Loucy (cell line): ENCODE data around the gene RHEX.

Experiments
- H2AFZ ChIP-seq: fragments of 200-600 bp; sonication (generic); 2 replicates; pipeline ENCODE4 v1.6.0; 2016; ENCODE audit warnings: antibody characterized with exemption, mild to moderate bottlenecking, low read length, moderate library complexity
- H3F3A ChIP-seq: fragments of 200-600 bp; 2 replicates; pipeline ENCODE4 v1.6.0; 2016; ENCODE audit warnings: antibody characterized with exemption, low read depth, mild to moderate bottlenecking
- H3K27me3 ChIP-seq: fragments of 200-600 bp; sonication (generic); 2 replicates; pipeline ENCODE4 v1.6.1; 2014; ENCODE audit warnings: low read length, mild to moderate bottlenecking; ENCODE audit not compliant: insufficient read depth, poor library complexity, severe bottlenecking
- H3K36me3 ChIP-seq: fragments of 200-600 bp; sonication (generic); 2 replicates; pipeline ENCODE4 v1.6.1; 2016; ENCODE audit warnings: low read length; ENCODE audit not compliant: insufficient read depth
- H3K4me1 ChIP-seq: fragments of 200-600 bp; sonication (generic); 2 replicates; pipeline ENCODE4 v1.5.1; 2014; ENCODE audit warnings: low read length, mild to moderate bottlenecking; ENCODE audit not compliant: insufficient read depth, poor library complexity, severe bottlenecking
- H3K4me2 ChIP-seq: fragments of 200-600 bp; sonication (generic); 2 replicates; pipeline ENCODE4 v1.6.0; 2014; ENCODE audit warnings: antibody characterized with exemption, low read length, low read depth, mild to moderate bottlenecking; ENCODE audit not compliant: poor library complexity, severe bottlenecking
- H3K4me3 ChIP-seq: fragments of 200-600 bp; sonication (generic); 2 replicates; pipeline ENCODE4 v1.5.1; 2014; ENCODE audit warnings: low read length, mild to moderate bottlenecking, mixed read lengths; ENCODE audit not compliant: poor library complexity, severe bottlenecking
- H3K79me2 ChIP-seq: fragments of 200-600 bp; sonication (generic); 2 replicates; pipeline ENCODE4 v1.6.1; 2014; ENCODE audit warnings: low read length; ENCODE audit not compliant: insufficient read depth
- H3K9ac ChIP-seq: fragments of 200-600 bp; sonication (generic); 2 replicates; pipeline ENCODE4 v1.6.0; 2014; ENCODE audit warnings: mild to moderate bottlenecking, low read depth, low read length, moderate library complexity; ENCODE audit not compliant: poor library complexity, severe bottlenecking
- H3K9me2 ChIP-seq: fragments of 200-600 bp; sonication (generic); replicated peaks from 2 replicates; pipeline ENCODE4 v1.6.1; 2016; ENCODE audit warnings: low read depth, low read length, mixed read lengths
- H3K9me3 ChIP-seq: fragments of 200-600 bp; sonication (generic); 2 replicates; pipeline ENCODE4 v1.6.1; 2014; ENCODE audit warnings: mild to moderate bottlenecking, antibody characterized with exemption, low read length, low read depth; ENCODE audit not compliant: insufficient read depth
- H4K20me1 ChIP-seq: fragments of 200-600 bp; sonication (generic); 2 replicates; pipeline ENCODE4 v1.6.0; 2014; ENCODE audit warnings: antibody characterized with exemption, low read length, mild to moderate bottlenecking; ENCODE audit not compliant: insufficient read depth, poor library complexity, severe bottlenecking
- EZH2phosphoT487 ChIP-seq: fragments of 200-600 bp; IDR thresholded peaks from 2 replicates; pipeline ENCODE4 v1.6.1; 2018; ENCODE audit warnings: antibody characterized with exemption, mild to moderate bottlenecking, moderate library complexity, borderline replicate concordance
- TF ChIP-seq, protein P1 (sequence below): fragments of 200-600 bp; sonication (generic); conservative IDR thresholded peaks from 2 replicates; pipeline ENCODE4 v1.5.1; 2014; ENCODE audit warnings: mild to moderate bottlenecking, antibody characterized with exemption, low read length

Gene RHEX

DNA sequence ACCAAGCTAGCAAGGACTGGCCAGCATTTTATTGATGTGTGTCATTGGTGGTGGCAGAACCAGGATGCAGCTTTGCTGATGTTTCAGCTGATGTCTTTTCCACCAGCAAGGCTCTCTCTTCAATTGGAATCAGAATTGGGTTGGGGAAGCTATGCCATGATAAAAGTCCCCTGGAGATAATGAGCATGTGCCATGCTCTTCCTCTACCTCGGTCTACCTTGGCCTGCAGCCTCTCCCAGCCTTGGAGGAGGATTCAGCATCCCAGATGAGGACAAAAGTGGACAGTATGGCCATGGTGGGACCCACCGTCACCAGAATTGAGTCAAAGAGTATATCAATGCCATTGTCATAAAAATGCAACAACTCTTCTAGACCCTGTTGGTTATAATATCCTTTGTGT lies 55.7 kb downstream of the RHEX start:
- Histone ChIP-seq H3K4me3 (no peak overlapping the region), H3F3A (no peaks in the 10 kb centered on the region), H3K9me3 (no peaks in the 10 kb centered on the region), H4K20me1 (no peaks in the 10 kb centered on the region), H3K27me3 (no peaks in the 10 kb centered on the region), H3K36me3 (no peaks in the 10 kb centered on the region), H2AFZ (no peak overlapping the region), H3K4me2 (no peak overlapping the region), H3K9me2 (no peaks in the 10 kb centered on the region), H3K4me1 (peaks cover 15% of the 10 kb centered on the region), H3K79me2 (no peaks in the 10 kb centered on the region), H3K9ac (no peak overlapping the region)
- no peak for TF ChIP-seq EZH2phosphoT487
- TF ChIP-seq, protein P1, sequence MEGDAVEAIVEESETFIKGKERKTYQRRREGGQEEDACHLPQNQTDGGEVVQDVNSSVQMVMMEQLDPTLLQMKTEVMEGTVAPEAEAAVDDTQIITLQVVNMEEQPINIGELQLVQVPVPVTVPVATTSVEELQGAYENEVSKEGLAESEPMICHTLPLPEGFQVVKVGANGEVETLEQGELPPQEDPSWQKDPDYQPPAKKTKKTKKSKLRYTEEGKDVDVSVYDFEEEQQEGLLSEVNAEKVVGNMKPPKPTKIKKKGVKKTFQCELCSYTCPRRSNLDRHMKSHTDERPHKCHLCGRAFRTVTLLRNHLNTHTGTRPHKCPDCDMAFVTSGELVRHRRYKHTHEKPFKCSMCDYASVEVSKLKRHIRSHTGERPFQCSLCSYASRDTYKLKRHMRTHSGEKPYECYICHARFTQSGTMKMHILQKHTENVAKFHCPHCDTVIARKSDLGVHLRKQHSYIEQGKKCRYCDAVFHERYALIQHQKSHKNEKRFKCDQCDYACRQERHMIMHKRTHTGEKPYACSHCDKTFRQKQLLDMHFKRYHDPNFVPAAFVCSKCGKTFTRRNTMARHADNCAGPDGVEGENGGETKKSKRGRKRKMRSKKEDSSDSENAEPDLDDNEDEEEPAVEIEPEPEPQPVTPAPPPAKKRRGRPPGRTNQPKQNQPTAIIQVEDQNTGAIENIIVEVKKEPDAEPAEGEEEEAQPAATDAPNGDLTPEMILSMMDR: no peak

GRCh38 chr1:206109718-206110117 lies 56.7 kb downstream of the RHEX start:
- Histone ChIP-seq H3K9me2 (no peaks in the 10 kb centered on the region), H4K20me1 (no peaks in the 10 kb centered on the region), H3K4me1 (peaks cover 20% of the 10 kb centered on the region), H3K36me3 (no peaks in the 10 kb centered on the region), H2AFZ (no peak overlapping the region), H3K9ac (no peak overlapping the region), H3K4me2 (no peak overlapping the region), H3F3A (no peaks in the 10 kb centered on the region), H3K79me2 (no peaks in the 10 kb centered on the region), H3K27me3 (no peaks in the 10 kb centered on the region), H3K4me3 (no peak overlapping the region), H3K9me3 (no peaks in the 10 kb centered on the region)
- TF ChIP-seq, protein P1: no peak
- TF ChIP-seq EZH2phosphoT487: no peak

GRCh38 chr1:206110161-206110560 lies 57.2 kb downstream of the RHEX start:
- TF ChIP-seq EZH2phosphoT487: no peak
- TF ChIP-seq, protein P1: no peak
- no peaks in the 10 kb centered on the region for H3K27me3 ChIP-seq
- no peak overlapping the region for H2AFZ ChIP-seq

More at GRCh38 chr1:206110161-206110560, 57.2 kb downstream of the RHEX start:
- Histone ChIP-seq H3K79me2 (no peaks in the 10 kb centered on the region), H3K9me3 (no peaks in the 10 kb centered on the region), H3F3A (no peaks in the 10 kb centered on the region), H3K9ac (no peak overlapping the region), H3K36me3 (no peaks in the 10 kb centered on the region), H3K4me1 (peaks cover 23% of the 10 kb centered on the region), H4K20me1 (no peaks in the 10 kb centered on the region), H3K9me2 (no peaks in the 10 kb centered on the region), H3K4me2 (no peak overlapping the region), H3K4me3 (no peak overlapping the region)
